ENCODE results near the gene MRPL53.

MRPL53 gene

DNA sequence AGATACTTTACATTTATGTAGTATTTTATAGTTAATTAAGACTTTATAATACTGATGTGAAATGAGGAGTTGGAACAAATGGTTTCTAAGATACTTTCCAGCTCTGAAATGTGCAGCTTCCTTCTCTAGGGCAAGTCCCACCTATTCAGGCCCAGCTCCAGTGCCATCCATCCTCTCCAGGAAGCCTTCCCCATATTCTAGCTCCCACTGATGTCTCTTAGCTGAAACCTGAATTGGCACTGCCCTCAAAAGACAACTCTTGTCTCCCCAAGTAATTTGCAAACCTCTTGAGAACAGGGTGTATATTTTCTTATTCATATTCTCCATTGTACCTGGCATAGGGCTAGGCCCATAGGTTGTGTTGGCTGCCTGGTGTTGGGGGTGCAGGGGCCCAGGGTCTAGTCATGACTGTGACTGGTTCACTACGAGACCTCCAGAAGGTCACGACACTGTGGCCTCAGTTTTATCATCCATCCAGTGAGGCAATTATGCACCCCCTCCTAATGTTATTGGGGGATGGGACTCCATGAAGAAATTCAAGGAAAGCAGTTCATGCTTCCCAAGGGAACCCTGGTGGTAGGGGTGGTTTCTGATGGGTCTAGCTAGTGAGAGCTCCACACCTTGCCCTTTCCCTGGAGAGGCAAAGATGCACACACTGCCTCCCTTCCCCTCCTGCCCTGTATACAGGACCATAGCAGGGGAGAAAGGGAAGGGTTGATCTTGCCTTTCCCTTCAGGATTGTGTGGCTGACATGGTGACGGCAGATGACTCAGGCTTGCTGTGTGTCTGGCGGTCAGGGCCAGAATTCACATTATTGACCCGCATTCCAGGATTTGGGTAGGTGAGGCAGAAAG, 48.1 kb downstream of the MRPL53 start:
- no peak for DNase-seq

- DNase-seq = no peak
Measured at GRCh38 chr2:74423231-74424095, 49.0 kb downstream of the MRPL53 start.

Data from amniotic stem cell (primary cell).